A673 (cell line): ENCODE results near the gene TTC24.

Source experiments
- CTCF ChIP-seq: fragments of 300-800, 200-600 bp; sonication (generic); conservative IDR thresholded peaks from 2 replicates; pipeline ENCODE4 v1.5.1; 2017; ENCODE audit warnings: low read depth, mild to moderate bottlenecking, antibody characterized with exemption, low read length, moderate library complexity, mixed read lengths
- EZH2 ChIP-seq: fragments of 200-600 bp; sonication (generic); IDR thresholded peaks from 2 replicates; pipeline ENCODE4 v1.6.1; 2017; ENCODE audit warnings: borderline replicate concordance, low read depth, mild to moderate bottlenecking, mixed read lengths, antibody characterized with exemption, low read length; ENCODE audit not compliant: poor library complexity, severe bottlenecking

GRCh38 chr1:156623946-156624813, 44.7 kb downstream of the TTC24 start:
- TF ChIP-seq EZH2 (peak; percentile 38), CTCF (peak; percentile 63)
